H1 (cell line): Measurements from ENCODE around the gene TXNDC11. TPM values are rescaled to one million over a fixed set of nuclear protein-coding genes. Genes with fewer than 3 reads are reported as not detected.
A peak's percentile ranks its signal among the peaks of the same experiment; 100 is the strongest.

Experiments used
- CTCF ChIA-PET: fragments of 300-600 bp; sonication (Branson Sonifier 250); formaldehyde crosslinking; loops from one replicate; lab custom pipeline; 2021; ENCODE audit not compliant: partially characterized antibody; lab: Charles Lee
- POLR2A ChIA-PET: fragments of 300-600 bp; sonication (Branson Sonifier 250); formaldehyde crosslinking; loops from one replicate; lab custom pipeline; 2021; ENCODE audit warnings: inconsistent platforms; ENCODE audit not compliant: partially characterized antibody; lab: Charles Lee
- DNase-seq, 2 experiments: peaks; one replicate each; pipeline versions ENCODE4 v3.0.0 to v3.0.0-alpha.2; 2010 to 2022; ENCODE audit warnings: low spot score in 2 of 2, low read depth in 1 of 2, mixed read lengths in 1 of 2
- FAIRE-seq: peaks from 2 replicates; lab custom pipeline; 2011; peaks lifted over from hg19 to GRCh38; lab: Jason Lieb, UNC
- H2AFZ ChIP-seq: 2 replicates; pipeline ENCODE4 v1.8.1; 2012; ENCODE audit warnings: low read length, inconsistent platforms
- H2AK5ac ChIP-seq: 2 replicates; pipeline ENCODE4 v1.6.1; 2013; ENCODE audit warnings: low read depth, low read length
- H2BK120ac ChIP-seq: replicated peaks from 2 replicates; pipeline ENCODE3; 2013; ENCODE audit warnings: low read depth, low read length, inconsistent platforms
- H2BK12ac ChIP-seq: 2 replicates; pipeline ENCODE4 v1.6.1; 2013; ENCODE audit warnings: low read depth, low read length
- H2BK15ac ChIP-seq: 2 replicates; pipeline ENCODE4 v1.6.1; 2013; ENCODE audit warnings: low read length
- H2BK20ac ChIP-seq: 2 replicates; pipeline ENCODE4 v1.6.1; 2013; ENCODE audit warnings: low read length
- H2BK5ac ChIP-seq: 2 replicates; pipeline ENCODE4 v1.6.1; 2013; ENCODE audit warnings: low read depth, low read length
- H3K14ac ChIP-seq: 2 replicates; pipeline ENCODE4 v1.6.1; 2013; ENCODE audit warnings: inconsistent platforms; ENCODE audit not compliant: insufficient read length
- H3K18ac ChIP-seq: 2 replicates; pipeline ENCODE4 v1.6.1; 2013; ENCODE audit warnings: low read length; ENCODE audit errors: extremely low read depth
- H3K23ac ChIP-seq: 2 replicates; pipeline ENCODE4 v1.6.1; 2013; ENCODE audit warnings: inconsistent platforms; ENCODE audit not compliant: insufficient read length
- H3K23me2 ChIP-seq: 2 replicates; pipeline ENCODE4 v1.6.1; 2013; ENCODE audit warnings: low read depth, low read length
- H3K27ac ChIP-seq: 2 replicates; pipeline ENCODE4 v1.6.1; 2011; ENCODE audit warnings: low read depth, low read length, inconsistent platforms
- H3K27me3 ChIP-seq, 4 experiments: replicated peaks in 1 of 4; 1 replicate in 1 of 4; 2 replicates in 3 of 4; pipeline versions ENCODE4 v1.6.1 to v1.8.1; 2011 to 2013; ENCODE audit warnings: low read length in 3 of 4, mild to moderate bottlenecking in 3 of 4, inconsistent platforms in 2 of 4, mixed read lengths in 2 of 4, moderate library complexity in 1 of 4; ENCODE audit not compliant: control insufficient read depth in 3 of 4, insufficient read depth in 3 of 4; ENCODE audit errors: extremely low read depth in 1 of 4
- H3K36me3 ChIP-seq, 4 experiments: 2 replicates each; pipeline versions ENCODE4 v1.6.1 to v1.8.1; 2011 to 2013; ENCODE audit warnings: mild to moderate bottlenecking in 4 of 4, low read length in 3 of 4, moderate library complexity in 2 of 4, control low read depth in 1 of 4, inconsistent platforms in 1 of 4; ENCODE audit not compliant: insufficient read depth in 4 of 4, control insufficient read depth in 2 of 4
- H3K4ac ChIP-seq: replicated peaks from 2 replicates; pipeline ENCODE3; 2013; ENCODE audit warnings: low read length, low read depth, mixed read lengths, inconsistent platforms; ENCODE audit not compliant: insufficient read length
- H3K4me1 ChIP-seq, 4 experiments: replicated peaks in 1 of 4; 1 replicate in 1 of 4; 2 replicates in 3 of 4; pipeline versions ENCODE4 v1.6.1 to v1.8.1; 2011 to 2013; ENCODE audit warnings: low read length in 3 of 4, inconsistent platforms in 2 of 4, mixed read lengths in 1 of 4; ENCODE audit not compliant: insufficient read depth in 4 of 4, control insufficient read depth in 3 of 4
- H3K4me2 ChIP-seq, 2 experiments: 2 replicates each; pipeline versions ENCODE4 v1.6.1 to v1.8.1; 2011 to 2013; ENCODE audit warnings: low read depth in 2 of 2, low read length in 2 of 2, control low read depth in 1 of 2, inconsistent platforms in 1 of 2, mild to moderate bottlenecking in 1 of 2; ENCODE audit not compliant: insufficient read depth in 1 of 2
- H3K4me3 ChIP-seq, 4 experiments: fragments of 200-600, 300-600 bp in 1 of 4; sonication (generic), shearing (Covaris generic), sonication (Bioruptor Twin) in 1 of 4; 2 replicates each; pipeline versions ENCODE4 v1.5.1 to v1.8.1; 2011 to 2016; ENCODE audit warnings: low read length in 4 of 4, low read depth in 3 of 4, control low read depth in 2 of 4, inconsistent platforms in 2 of 4, mild to moderate bottlenecking in 2 of 4, mixed read lengths in 1 of 4, moderate library complexity in 1 of 4; ENCODE audit not compliant: insufficient read depth in 2 of 4; ENCODE audit errors: extremely low read depth in 1 of 4
- H3K56ac ChIP-seq: replicated peaks from 2 replicates; pipeline ENCODE3; 2013; ENCODE audit warnings: low read depth, mild to moderate bottlenecking, mixed read lengths, low read length, inconsistent platforms; ENCODE audit not compliant: insufficient read length
- H3K79me1 ChIP-seq: 2 replicates; pipeline ENCODE4 v1.6.1; 2013; ENCODE audit warnings: low read depth, low read length, control low read depth
- H3K79me2 ChIP-seq, 2 experiments: 2 replicates each; pipeline versions ENCODE4 v1.6.1 to v1.8.1; 2012 to 2013; ENCODE audit warnings: low read length in 2 of 2, mild to moderate bottlenecking in 2 of 2, inconsistent platforms in 1 of 2; ENCODE audit not compliant: insufficient read depth in 2 of 2, control insufficient read depth in 1 of 2
- H3K9ac ChIP-seq, 4 experiments: replicated peaks in 1 of 4; 1 replicate in 1 of 4; 2 replicates in 3 of 4; pipeline versions ENCODE4 v1.6.1 to v1.8.1; 2011 to 2013; ENCODE audit warnings: low read depth in 3 of 4, low read length in 3 of 4, control low read depth in 2 of 4, mild to moderate bottlenecking in 2 of 4, moderate library complexity in 2 of 4, inconsistent platforms in 1 of 4; ENCODE audit errors: extremely low read depth in 1 of 4
- H3K9me3 ChIP-seq, 2 experiments: 2 replicates each; pipeline versions ENCODE4 v1.6.1 to v1.8.1; 2012 to 2013; ENCODE audit warnings: mild to moderate bottlenecking in 2 of 2, moderate library complexity in 2 of 2, control low read depth in 1 of 2, inconsistent platforms in 1 of 2, low read depth in 1 of 2, low read length in 1 of 2, mixed read lengths in 1 of 2; ENCODE audit not compliant: insufficient read depth in 2 of 2
- H4K20me1 ChIP-seq, 2 experiments: replicated peaks in 1 of 2; 2 replicates each; pipeline versions ENCODE3 to v1.8.1; 2011 to 2013; ENCODE audit warnings: inconsistent platforms in 2 of 2, low read length in 2 of 2, mild to moderate bottlenecking in 1 of 2; ENCODE audit not compliant: insufficient read depth in 2 of 2, control insufficient read depth in 1 of 2
- H4K5ac ChIP-seq: 2 replicates; pipeline ENCODE4 v1.6.1; 2013; ENCODE audit warnings: low read length, low read depth, mixed read lengths, inconsistent platforms; ENCODE audit not compliant: insufficient read length
- H4K8ac ChIP-seq: 2 replicates; pipeline ENCODE4 v1.8.0; 2013; ENCODE audit warnings: mild to moderate bottlenecking, moderate library complexity, low read length, inconsistent platforms; ENCODE audit not compliant: insufficient read depth; ENCODE audit errors: extremely low read depth
- H4K91ac ChIP-seq: replicated peaks from 2 replicates; pipeline ENCODE3; 2013; ENCODE audit warnings: low read length, mixed read lengths, inconsistent platforms; ENCODE audit not compliant: insufficient read length
- BCL11A ChIP-seq, 2 experiments: IDR thresholded peaks; one replicate each; pipeline ENCODE4 v1.6.1; 2011; ENCODE audit warnings: low read depth in 2 of 2, low read length in 2 of 2, mild to moderate bottlenecking in 2 of 2
- CHD1 ChIP-seq: IDR thresholded peaks from 2 replicates; pipeline ENCODE4 v1.6.1; 2012; ENCODE audit warnings: low read depth, low read length, improper control_type of control experiment
- CTBP2 ChIP-seq: IDR thresholded peaks from 2 replicates; pipeline ENCODE4 v1.7.0; 2011; ENCODE audit warnings: borderline replicate concordance, mild to moderate bottlenecking, moderate library complexity, mixed read lengths, low read length; ENCODE audit not compliant: insufficient read depth, insufficient read length
- EGR1 ChIP-seq: IDR thresholded peaks from 2 replicates; pipeline ENCODE4 v1.6.1; 2011; ENCODE audit warnings: low read depth, low read length, borderline replicate concordance
- RNF2 ChIP-seq: fragments of 200-900, 300-1000 bp; sonication (generic); IDR thresholded peaks from 2 replicates; pipeline ENCODE4 v1.7.1; 2016; ENCODE audit warnings: borderline replicate concordance, low read depth, mild to moderate bottlenecking, antibody characterized with exemption, low read length; ENCODE audit not compliant: poor library complexity, severe bottlenecking; ENCODE audit errors: missing control alignments
- TBP ChIP-seq: IDR thresholded peaks from 2 replicates; pipeline ENCODE4 v1.6.1; 2011; ENCODE audit warnings: low read depth, low read length, improper control_type of control experiment
- WGBS, 2 experiments: shearing (Covaris generic) in 1 of 2; methylation state at CpG; one replicate each; pipeline versions ENCODE4 v1.1.6 to v1.1.7; 2013 to 2015; ENCODE audit warnings: low lambda C conversion rate in 2 of 2, mixed read lengths in 2 of 2, inconsistent platforms in 1 of 2, low coverage in 1 of 2, missing lambda C conversion rate in 1 of 2; ENCODE audit not compliant: insufficient replicate concordance in 2 of 2, insufficient coverage in 1 of 2, insufficient read length in 1 of 2; ENCODE audit errors: extremely low coverage in 1 of 2, missing lambda C conversion rate in 1 of 2; 5-methylcytosine and 5-hydroxymethylcytosine counted together
- polyA plus RNA-seq, 7 experiments: library from polyadenylated mRNA; depleted of rRNA in 3 of 7; stranded (reverse) in 5 of 7; unstranded in 2 of 7; fragments of >200 nt in 5 of 7; fragments of 200-250 nt in 2 of 7; gene quantifications; 1 replicate in 5 of 7; 2 replicates in 1 of 7; 4 replicates in 1 of 7; pipeline versions ENCODE4 v1.2.1 to v1.2.3, GENCODE V29; 2011 to 2013; ENCODE audit warnings: missing spikeins in 2 of 7, mixed read lengths in 2 of 7
- total RNA-seq: library from RNA; stranded (reverse); fragmentation: NEBNext Ultra II Directional; extraction: Animal tissue kit (Norgen Biotek cat#: 25700); gene quantifications from 2 replicates; pipeline ENCODE4 v1.2.1, GENCODE V29; 2021

TXNDC11 gene
- total and polyA plus RNA-seq, 2 of the 8 experiments (the other 6 are each of a cell fraction or from before 2014, with no cell fraction given) = 13.5 to 13.8 TPM

- H2BK20ac ChIP-seq = no peak overlapping the region
- no peaks in the 10 kb centered on the region; the same call in 1 of the 2 replicates for H3K23me2 ChIP-seq
- H3K79me1 ChIP-seq = peaks cover 28% of the 10 kb centered on the region
- H2BK5ac ChIP-seq = no peak overlapping the region
- no peak overlapping the region for H4K5ac ChIP-seq
- H3K36me3 ChIP-seq = peaks cover 6 to 35% (median 26%) of the 10 kb centered on the region in 4 experiments; a peak in 6 of 8 replicates
- H3K4ac ChIP-seq = no peak overlapping the region
- TF ChIP-seq BCL11A (IDR thresholded peaks at IDR 0.05; ENCODE audit: low read depth in 2 of 2, low read length in 2 of 2) (no peak), EGR1 (no peak), CHD1 (no peak), RNF2 (no peak), CTBP2 (no peak), TBP (no peak)
- no peak overlapping the region for H3K18ac ChIP-seq
- ChIA-PET CTCF (interaction anchor here (0.6 to 2.5 kb wide), 6 partner anchors 40 to 704 kb away, joined by 3 to 9 read pairs (median 4); no protein-coding TSS in a partner anchor), POLR2A (interaction anchor here (2.9 kb wide), 1 partner anchor 10 kb away, joined by 6 read pairs; no protein-coding TSS in a partner anchor)
- peaks cover 0 to 22% (median 15%) of the 10 kb centered on the region in 4 experiments; a peak in 6 of 7 replicates for H3K4me1 ChIP-seq
- H3K23ac ChIP-seq = no peak overlapping the region
- H4K8ac ChIP-seq = peak overlapping the region; percentile 36; the same call in 1 of the 2 replicates
- H3K27me3 ChIP-seq = no peaks in the 10 kb centered on the region; a peak in 1 of 7 replicates
- peaks cover 32 to 66% of the 10 kb centered on the region in 2 experiments for H4K20me1 ChIP-seq
- WGBS, 2 experiments = 87% methylated on average over 12 of the region's 15 CpGs; no CpG with 5 or more reads in 1 of the 2 experiments
- no peak overlapping the region for H2AK5ac ChIP-seq
- no peak overlapping the region for H3K4me3 ChIP-seq
- H3K56ac ChIP-seq = no peak overlapping the region
- no peak overlapping the region for H3K9ac ChIP-seq
- H2AFZ ChIP-seq = no peak overlapping the region
- no peak for FAIRE-seq
- no peak overlapping the region for H2BK15ac ChIP-seq
- peaks cover 4 to 52% of the 10 kb centered on the region in 2 experiments for H3K79me2 ChIP-seq
- H2BK120ac ChIP-seq = no peak overlapping the region
- H3K27ac ChIP-seq = no peak overlapping the region
- no peak overlapping the region for H3K14ac ChIP-seq
- H4K91ac ChIP-seq = no peak overlapping the region
- H3K4me2 ChIP-seq = no peak overlapping the region
- no peaks in the 10 kb centered on the region for H3K9me3 ChIP-seq
- DNase-seq = no peak
- no peak overlapping the region for H2BK12ac ChIP-seq
These were observed 67.7 kb downstream of the TXNDC11 start for GRCh38 chr16:11674818-11675560.
